ENCODE measurements around the gene NRXN3.
"Not testable (repeated sequence)": the region's sequence is repeated elsewhere in the genome, so short reads cannot be mapped to it uniquely, and the experiment has no call there.

The NRXN3 gene

DNA sequence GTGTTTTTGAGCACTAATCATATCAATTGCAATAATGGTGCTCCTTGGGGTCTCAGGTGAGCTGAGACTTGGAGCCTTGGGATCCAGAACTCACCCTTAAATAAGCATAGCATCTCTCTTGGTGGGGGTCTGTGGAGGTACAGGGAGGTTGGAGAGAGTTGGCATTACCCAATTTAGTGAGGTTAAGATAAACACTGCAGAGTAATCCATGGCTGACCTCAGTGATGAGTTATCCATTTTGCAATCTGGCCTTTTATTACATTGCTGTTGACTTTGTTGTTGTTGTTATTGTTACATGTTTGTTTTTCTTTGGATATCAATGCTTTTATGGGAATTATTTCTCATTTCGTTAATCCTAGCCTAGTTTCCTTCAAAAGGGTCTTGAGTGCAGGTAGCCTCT is 373.3 kb downstream of the NRXN3 start:
- TF ChIP-seq, protein P1, sequence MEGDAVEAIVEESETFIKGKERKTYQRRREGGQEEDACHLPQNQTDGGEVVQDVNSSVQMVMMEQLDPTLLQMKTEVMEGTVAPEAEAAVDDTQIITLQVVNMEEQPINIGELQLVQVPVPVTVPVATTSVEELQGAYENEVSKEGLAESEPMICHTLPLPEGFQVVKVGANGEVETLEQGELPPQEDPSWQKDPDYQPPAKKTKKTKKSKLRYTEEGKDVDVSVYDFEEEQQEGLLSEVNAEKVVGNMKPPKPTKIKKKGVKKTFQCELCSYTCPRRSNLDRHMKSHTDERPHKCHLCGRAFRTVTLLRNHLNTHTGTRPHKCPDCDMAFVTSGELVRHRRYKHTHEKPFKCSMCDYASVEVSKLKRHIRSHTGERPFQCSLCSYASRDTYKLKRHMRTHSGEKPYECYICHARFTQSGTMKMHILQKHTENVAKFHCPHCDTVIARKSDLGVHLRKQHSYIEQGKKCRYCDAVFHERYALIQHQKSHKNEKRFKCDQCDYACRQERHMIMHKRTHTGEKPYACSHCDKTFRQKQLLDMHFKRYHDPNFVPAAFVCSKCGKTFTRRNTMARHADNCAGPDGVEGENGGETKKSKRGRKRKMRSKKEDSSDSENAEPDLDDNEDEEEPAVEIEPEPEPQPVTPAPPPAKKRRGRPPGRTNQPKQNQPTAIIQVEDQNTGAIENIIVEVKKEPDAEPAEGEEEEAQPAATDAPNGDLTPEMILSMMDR (IDR thresholded peaks at IDR 0.05; ENCODE audit: borderline replicate concordance, insufficient read depth, low read depth, low read length), result no peak
- no peak overlapping the region for H3K4me3 ChIP-seq (ENCODE audit: low read depth, low read length)

DNA sequence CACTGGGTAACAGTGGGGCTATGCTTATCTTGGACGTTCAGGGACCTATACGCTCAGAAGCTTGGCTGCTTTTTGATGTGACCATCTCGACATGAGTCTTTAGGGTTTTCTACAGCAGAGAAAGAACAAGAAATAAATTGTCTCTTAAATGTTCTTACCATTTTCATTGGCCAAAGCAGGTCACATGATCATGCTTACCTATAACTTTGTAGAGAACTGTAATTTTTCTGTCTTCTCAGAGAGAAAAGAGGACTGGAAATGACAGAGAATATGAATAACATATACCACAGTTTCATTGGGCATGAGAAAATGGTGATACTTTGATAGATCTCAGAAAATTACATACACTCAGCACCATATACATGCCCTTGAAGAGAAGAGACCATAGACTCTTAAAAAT is 390.9 kb downstream of the NRXN3 start:
- TF ChIP-seq, protein P1 (IDR thresholded peaks at IDR 0.05; ENCODE audit: borderline replicate concordance, insufficient read depth, low read depth, low read length), result no peak
- H3K4me3 ChIP-seq (ENCODE audit: low read depth, low read length), result no peak overlapping the region

DNA sequence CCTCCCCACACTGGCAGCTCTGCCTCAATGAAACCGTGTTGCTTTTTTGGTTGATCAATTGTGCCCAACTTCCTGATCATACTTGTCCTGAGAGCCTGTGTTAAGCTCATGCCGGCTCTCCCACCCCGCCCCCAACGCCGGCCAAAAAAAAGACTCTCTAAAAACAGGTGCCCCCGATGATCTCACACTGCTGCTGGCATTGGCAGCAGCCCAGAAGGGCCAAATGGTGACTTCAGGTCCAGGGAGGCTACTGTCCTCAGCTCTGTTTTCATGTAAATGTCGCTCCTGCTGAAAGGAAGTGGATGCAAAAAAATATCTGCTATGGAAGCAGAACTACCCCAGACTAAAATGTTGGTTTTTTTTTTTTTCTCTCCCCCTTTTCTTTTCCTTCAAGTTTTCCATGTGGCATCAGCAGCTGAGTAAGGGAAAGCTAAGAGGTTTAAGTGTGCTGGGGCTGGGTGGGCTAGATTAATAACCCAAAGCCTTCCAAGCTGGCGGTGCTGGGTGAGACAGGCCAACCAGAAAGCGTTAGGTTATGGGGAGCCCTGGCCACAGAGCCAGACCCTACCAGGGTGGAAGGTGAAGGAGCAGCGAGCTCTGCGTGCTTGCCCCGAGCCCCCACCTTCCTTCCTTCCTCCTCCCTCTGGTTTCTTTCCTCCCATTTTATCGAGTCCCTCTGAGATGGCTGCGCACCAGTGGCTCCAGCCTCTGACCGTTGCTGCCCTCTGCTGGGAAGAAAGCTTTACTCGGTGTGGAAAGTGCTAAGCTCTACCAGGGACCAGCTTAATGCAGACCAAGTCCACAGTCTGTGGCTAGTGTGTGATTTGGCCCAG is 396.1 kb downstream of the NRXN3 start:
- TF ChIP-seq, protein P1 (IDR thresholded peaks at IDR 0.05; ENCODE audit: borderline replicate concordance, insufficient read depth, low read depth, low read length), result peak; percentile 71
- H3K4me3 ChIP-seq (ENCODE audit: low read depth, low read length), result no peak overlapping the region

DNA sequence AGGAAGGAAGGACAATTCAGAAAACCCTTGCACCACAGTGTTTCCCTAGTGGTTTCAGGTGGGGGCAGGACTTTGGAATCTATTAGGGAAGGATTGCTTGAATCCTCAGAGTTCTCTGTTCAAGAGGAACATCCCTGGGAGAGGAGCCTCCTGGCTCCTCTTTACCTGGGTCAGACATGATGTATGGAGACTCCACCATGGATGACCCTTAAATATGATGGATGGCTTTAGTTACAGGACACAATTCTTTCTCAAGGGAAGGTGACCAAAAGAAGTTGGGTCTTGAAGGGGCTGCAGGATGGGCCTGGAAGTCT is 396.6 kb downstream of the NRXN3 start:
- no peak overlapping the region for H3K4me3 ChIP-seq (ENCODE audit: low read depth, low read length)
- TF ChIP-seq, protein P1 (IDR thresholded peaks at IDR 0.05; ENCODE audit: borderline replicate concordance, insufficient read depth, low read depth, low read length), result no peak

DNA sequence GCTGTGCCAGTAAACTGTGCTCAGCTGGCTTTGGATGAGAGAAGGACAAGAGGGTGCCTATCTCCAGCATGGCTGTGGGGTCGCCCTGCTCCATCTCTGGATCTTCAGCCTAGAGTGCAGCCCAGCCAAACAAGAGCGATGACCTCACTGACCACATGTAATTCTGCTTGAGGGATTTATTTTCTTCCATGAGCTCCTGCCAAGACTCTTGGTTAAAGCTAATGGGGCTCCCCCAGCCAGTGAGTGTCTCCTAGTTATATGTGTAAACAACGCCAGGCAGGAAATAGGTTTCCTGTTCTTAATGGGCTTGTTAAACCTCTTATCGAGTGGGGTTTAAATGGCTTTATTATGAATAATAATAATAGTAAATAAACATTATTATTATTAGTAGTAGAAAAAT is 397.2 kb downstream of the NRXN3 start:
- TF ChIP-seq, protein P1 (IDR thresholded peaks at IDR 0.05; ENCODE audit: borderline replicate concordance, insufficient read depth, low read depth, low read length), result no peak
- no peak overlapping the region for H3K4me3 ChIP-seq (ENCODE audit: low read depth, low read length)

DNA sequence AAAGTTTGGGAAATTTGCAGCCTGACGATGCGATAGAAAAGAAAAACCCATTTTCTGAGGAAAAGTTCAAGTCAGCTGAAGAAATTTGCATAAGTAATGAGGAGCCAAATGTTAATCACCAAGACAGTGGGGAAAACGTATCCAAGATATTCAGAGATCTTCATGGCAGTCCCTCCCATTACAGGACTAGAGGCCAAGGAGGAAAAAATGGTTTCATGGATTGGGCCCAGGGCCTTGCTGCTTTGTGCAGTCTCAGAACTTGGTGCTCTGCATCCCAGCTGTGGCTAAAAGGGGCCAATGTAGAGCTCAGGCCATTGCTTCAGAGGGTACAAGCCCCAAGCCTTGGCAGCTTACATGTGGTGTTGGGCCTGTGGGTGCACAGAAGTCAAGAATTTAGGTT is 403.6 kb downstream of the NRXN3 start:
- not testable (repeated sequence) for H3K4me3 ChIP-seq (ENCODE audit: low read depth, low read length)

DNA sequence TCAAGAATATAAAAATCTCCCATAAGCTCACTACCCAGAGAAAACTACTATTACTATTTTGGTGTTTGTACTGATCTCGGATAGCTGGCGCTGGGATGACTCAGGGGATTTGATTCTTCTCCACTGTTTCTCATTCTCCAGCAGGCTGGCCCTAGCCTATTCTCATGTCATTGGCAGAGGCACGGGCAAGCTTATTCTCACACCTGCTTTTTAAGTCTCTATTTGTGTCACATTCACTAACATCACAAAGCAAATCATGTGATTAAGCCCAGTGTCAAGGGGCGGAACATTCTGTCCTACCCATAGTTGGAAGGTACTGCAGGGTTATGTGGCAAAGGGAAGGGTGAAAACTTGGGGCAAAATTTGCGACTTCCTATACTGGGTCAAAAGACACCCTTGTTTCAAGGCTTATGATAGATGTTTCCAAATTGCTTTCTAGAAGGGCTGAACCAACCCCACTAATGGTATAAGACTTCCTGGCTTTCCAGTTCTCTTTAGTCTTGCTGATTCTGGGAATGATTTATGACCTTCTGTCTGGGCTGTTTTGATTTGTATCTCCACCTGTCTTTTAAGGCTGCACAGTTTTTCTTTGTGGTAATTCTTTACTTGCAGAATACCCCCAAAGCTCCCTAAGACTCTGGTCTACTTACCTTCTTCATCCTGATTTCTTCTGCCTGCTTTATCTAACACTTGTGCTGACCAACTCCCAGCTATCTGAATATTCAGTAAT is 406.4 kb downstream of the NRXN3 start:
- TF ChIP-seq, protein P1 (IDR thresholded peaks at IDR 0.05; ENCODE audit: borderline replicate concordance, insufficient read depth, low read depth, low read length), result no peak
- no peak overlapping the region for H3K4me3 ChIP-seq (ENCODE audit: low read depth, low read length)
